Stimulated activated CD4-positive, alpha-beta T cell treated with anti-CD3 and anti-CD28 coated beads, Interleukin-1b, Interleukin-23, amount 100 ng/mL, for 1 hour (primary cell): ENCODE results near the gene WDFY2.

Experiments
- DNase-seq, 2 donors: peaks; one replicate each; pipeline ENCODE4 v3.0.0-alpha.2; 2020; ENCODE audit warnings: low read depth in 2 of 2

Gene WDFY2

GRCh38 chr13:51601601-51602565 is 17.6 kb downstream of the WDFY2 start:
- no peak for DNase-seq

GRCh38 chr13:51603716-51604115 is 19.5 kb downstream of the WDFY2 start:
- DNase-seq = no peak

GRCh38 chr13:51605698-51606097 is 21.4 kb downstream of the WDFY2 start:
- no peak for DNase-seq

GRCh38 chr13:51607165-51607564 is 22.9 kb downstream of the WDFY2 start:
- DNase-seq = no peak

- no peak for DNase-seq
Measured at GRCh38 chr13:51608857-51609406, 24.7 kb downstream of the WDFY2 start.

- no peak for DNase-seq
Measured at GRCh38 chr13:51612867-51613266, 28.6 kb downstream of the WDFY2 start.

- DNase-seq = no peak
Measured at GRCh38 chr13:51613535-51613934, 29.3 kb downstream of the WDFY2 start.

- DNase-seq = peak in 1 of 2 donors; percentile 3
Measured at GRCh38 chr13:51614350-51614786, 30.1 kb downstream of the WDFY2 start.

- no peak for DNase-seq
Measured at GRCh38 chr13:51618626-51619025, 34.4 kb downstream of the WDFY2 start.

- no peak for DNase-seq
Measured at GRCh38 chr13:51619614-51620013, 35.4 kb downstream of the WDFY2 start.

- DNase-seq = no peak
Measured at GRCh38 chr13:51620165-51620983, 36.1 kb downstream of the WDFY2 start.

- no peak for DNase-seq
Measured at GRCh38 chr13:51621602-51622001, 37.3 kb downstream of the WDFY2 start.

- no peak for DNase-seq
Measured at GRCh38 chr13:51623473-51623872, 39.2 kb downstream of the WDFY2 start.

- no peak for DNase-seq
Measured at GRCh38 chr13:51624207-51624606, 39.9 kb downstream of the WDFY2 start.

- DNase-seq = no peak
Measured at GRCh38 chr13:51624695-51625345, 40.6 kb downstream of the WDFY2 start.

GRCh38 chr13:51625555-51626345 is 41.5 kb downstream of the WDFY2 start:
- DNase-seq = no peak

GRCh38 chr13:51626749-51627148 is 42.5 kb downstream of the WDFY2 start:
- no peak for DNase-seq

GRCh38 chr13:51628059-51628852 is 44.0 kb downstream of the WDFY2 start:
- DNase-seq = no peak

GRCh38 chr13:51629491-51630287 is 45.4 kb downstream of the WDFY2 start:
- no peak for DNase-seq
